ENCODE results near the gene KRAS. TPM values are rescaled to one million over a fixed set of nuclear protein-coding genes. Genes with fewer than 3 reads are reported as not detected.

Gene KRAS
- total and polyA plus RNA-seq, 4 donors, result 6.2 to 33.0 (median 14.1) TPM

- TF ChIP-seq HNF4G (IDR thresholded peaks at IDR 0.05) (no peak), FOXA1 (IDR thresholded peaks at IDR 0.05) (no peak)
These were observed 37.4 kb downstream of the KRAS start (continued) for GRCh38 chr12:25213338-25213737.

GRCh38 chr12:25208554-25208953 lies 42.2 kb downstream of the KRAS start:
- no peak for DNase-seq (ENCODE audit: low spot score)
- H3K27ac ChIP-seq (ENCODE audit: low read depth in 1 of 2, low read length in 2 of 2), result peak overlapping the region in 1 of 2 donors; percentile 29
- 43% methylated on average over 1 of the region's 1 CpG for WGBS
- TF ChIP-seq HNF4A (conservative IDR thresholded peaks at IDR 0.05) (peak; percentile 99), YY1 (IDR thresholded peaks at IDR 0.05) (peak; percentile 82), CTCF (IDR thresholded peaks at IDR 0.05; ENCODE audit: low read depth, low read length, missing input control) (no peak), NR2F2 (IDR thresholded peaks at IDR 0.05) (peak; percentile 69), RAD21 (IDR thresholded peaks at IDR 0.05) (peak in 1 of 2 donors; percentile 44), ATF3 (IDR thresholded peaks at IDR 0.05) (peak; percentile 79), TAF1 (conservative IDR thresholded peaks at IDR 0.05) (no peak), SP1 (IDR thresholded peaks at IDR 0.05) (peak; percentile 90), FOXA2 (IDR thresholded peaks at IDR 0.05) (no peak), MAX (IDR thresholded peaks at IDR 0.05) (peak; percentile 17), FOXA1 (IDR thresholded peaks at IDR 0.05) (no peak), GABPA (IDR thresholded peaks at IDR 0.05 in 1 of 2, conservative IDR thresholded peaks at IDR 0.05 in 1 of 2) (no peak), RXRA (IDR thresholded peaks at IDR 0.05) (peak; percentile 77 to 78), EGR1 (IDR thresholded peaks at IDR 0.05; ENCODE audit: low read depth in 2 of 2) (peak in 1 of 2 donors; percentile 15), ZBTB33 (IDR thresholded peaks at IDR 0.05) (peak; percentile 32), REST (IDR thresholded peaks at IDR 0.05) (peak; percentile 67), HNF4G (IDR thresholded peaks at IDR 0.05) (peak; percentile 94), JUND (IDR thresholded peaks at IDR 0.05) (peak; percentile 61 to 73)
- H3K4me1 ChIP-seq (ENCODE audit: control insufficient read depth in 4 of 4, insufficient read depth in 4 of 4, low read length in 3 of 4), result peaks cover 1 to 18% (median 9%) of the 10 kb centered on the region in 4 donors
- no peaks in the 10 kb centered on the region for H3K9me3 ChIP-seq (ENCODE audit: control insufficient read depth in 4 of 4, low read length in 3 of 4)
- no peaks in the 10 kb centered on the region for H3K27me3 ChIP-seq (ENCODE audit: control insufficient read depth in 4 of 4, insufficient read depth in 4 of 4, low read length in 3 of 4)
- peaks cover 0 to 18% (median 2%) of the 10 kb centered on the region in 4 donors for H3K36me3 ChIP-seq (ENCODE audit: control insufficient read depth in 4 of 4, insufficient read depth in 3 of 4, low read depth in 1 of 4, low read length in 3 of 4)
- no peak overlapping the region for H3K4me3 ChIP-seq (ENCODE audit: low read depth in 1 of 3, low read length in 3 of 3)
- no peak overlapping the region for H3K9ac ChIP-seq (ENCODE audit: low read depth in 1 of 2, low read length in 2 of 2)

All from liver (tissue), 9 donors.